ENCODE measurements around the gene NFATC1.
A peak's percentile ranks its signal among the peaks of the same experiment; 100 is the strongest.

NFATC1 gene

GRCh38 chr18:79525556-79526467, 130.1 kb downstream of the NFATC1 start:
- peak overlapping the region; percentile 19 for H3K4me3 ChIP-seq (ENCODE audit: low read length)
- H3K27ac ChIP-seq (ENCODE audit: low read depth, low read length) = no peak overlapping the region
- no peaks in the 10 kb centered on the region for H3K27me3 ChIP-seq (ENCODE audit: control insufficient read depth, insufficient read depth, low read length)
- no peak overlapping the region for H3K9ac ChIP-seq (ENCODE audit: low read length)
- H3K4me1 ChIP-seq (ENCODE audit: control insufficient read depth, insufficient read depth, low read length) = peaks cover 11% of the 10 kb centered on the region
- H3K36me3 ChIP-seq (ENCODE audit: control insufficient read depth, insufficient read depth, low read length) = no peaks in the 10 kb centered on the region

DNA sequence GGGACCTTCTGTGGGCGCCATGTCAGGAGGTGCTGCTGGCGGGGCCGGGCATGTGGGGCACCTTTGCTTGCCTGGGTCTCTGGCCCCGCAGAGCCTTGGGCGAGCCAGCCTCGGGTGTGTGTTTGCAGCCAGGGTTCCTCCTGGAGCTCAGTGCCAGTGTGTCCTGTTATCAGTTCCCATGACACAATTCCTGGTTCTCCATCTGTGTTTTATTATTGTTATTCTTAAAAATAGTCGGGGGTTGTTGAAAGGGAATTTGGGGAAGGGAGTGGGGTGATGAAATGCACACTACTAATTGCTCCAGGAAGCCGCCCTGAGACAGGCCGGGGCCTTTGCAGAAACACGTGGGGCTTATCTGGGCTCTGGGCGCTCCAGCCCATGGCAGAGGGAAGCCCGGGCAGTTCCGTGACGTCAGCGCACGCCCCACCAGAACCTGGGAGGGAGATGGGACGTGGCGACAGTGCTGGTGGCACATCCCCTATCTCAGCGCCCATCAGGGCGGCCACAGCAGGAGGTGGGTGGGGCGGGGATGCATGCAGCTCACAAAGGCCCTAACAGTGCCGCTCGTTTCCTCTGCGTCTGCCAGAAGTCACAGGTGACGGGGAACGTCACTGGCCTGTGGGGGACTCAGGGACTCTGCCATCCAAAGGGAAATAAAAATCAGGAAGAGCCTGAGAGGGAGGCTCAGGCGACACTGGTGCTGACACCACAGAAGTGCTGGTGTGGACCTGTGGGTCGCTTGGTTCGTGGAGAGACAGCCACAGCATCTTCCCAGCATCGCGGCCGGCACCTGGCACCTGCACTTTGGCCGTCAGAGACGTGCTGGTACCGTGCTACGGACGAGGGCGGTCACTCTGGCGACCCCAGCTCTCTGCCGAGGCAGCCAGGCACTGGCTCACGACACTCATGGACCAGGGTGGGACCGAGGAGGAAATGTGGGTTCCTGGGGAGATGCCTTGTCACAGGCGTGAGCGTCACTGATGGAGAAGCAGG, 131.0 kb downstream of the NFATC1 start:
- Histone ChIP-seq H3K27ac (ENCODE audit: low read depth, low read length) (no peak overlapping the region), H3K36me3 (ENCODE audit: control insufficient read depth, insufficient read depth, low read length) (no peaks in the 10 kb centered on the region), H3K4me3 (ENCODE audit: low read length) (no peak overlapping the region), H3K4me1 (ENCODE audit: control insufficient read depth, insufficient read depth, low read length) (peaks cover 11% of the 10 kb centered on the region), H3K9ac (ENCODE audit: low read length) (no peak overlapping the region), H3K27me3 (ENCODE audit: control insufficient read depth, insufficient read depth, low read length) (no peaks in the 10 kb centered on the region)

- Histone ChIP-seq H3K27me3 (ENCODE audit: control insufficient read depth, insufficient read depth, low read length) (peaks cover under 1% of the 10 kb centered on the region), H3K4me1 (ENCODE audit: control insufficient read depth, insufficient read depth, low read length) (peaks cover 11% of the 10 kb centered on the region), H3K27ac (ENCODE audit: low read depth, low read length) (no peak overlapping the region)
Measured at GRCh38 chr18:79527656-79528315, 132.1 kb downstream of the NFATC1 start.

DNA sequence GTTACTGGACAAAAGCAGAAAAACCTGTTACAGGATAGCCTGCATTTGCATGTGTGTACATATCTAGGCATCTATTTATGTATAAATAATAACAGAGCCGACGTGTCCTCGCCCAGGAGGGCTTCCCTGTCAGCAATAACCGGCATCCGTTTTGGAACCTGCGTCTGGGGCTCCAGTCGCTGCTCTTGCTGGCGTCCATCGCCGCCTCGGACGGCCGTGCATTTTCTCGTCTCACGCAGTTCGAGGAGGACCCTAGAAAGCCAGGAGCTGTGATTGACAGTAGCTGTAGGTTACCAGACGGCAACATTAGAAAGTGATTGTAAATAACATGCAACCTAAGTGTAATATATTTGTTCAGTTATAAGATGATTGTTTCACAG, 132.6 kb downstream of the NFATC1 start:
- no peak overlapping the region for H3K27ac ChIP-seq (ENCODE audit: low read depth, low read length)
- no peak overlapping the region for H3K9ac ChIP-seq (ENCODE audit: low read length)
- H3K4me3 ChIP-seq (ENCODE audit: low read length) = no peak overlapping the region
- H3K27me3 ChIP-seq (ENCODE audit: control insufficient read depth, insufficient read depth, low read length) = peaks cover 2% of the 10 kb centered on the region
- no peaks in the 10 kb centered on the region for H3K36me3 ChIP-seq (ENCODE audit: control insufficient read depth, insufficient read depth, low read length)
- peaks cover 11% of the 10 kb centered on the region for H3K4me1 ChIP-seq (ENCODE audit: control insufficient read depth, insufficient read depth, low read length)

More at GRCh38 chr18:79527656-79528315, 132.1 kb downstream of the NFATC1 start:
- no peak overlapping the region for H3K9ac ChIP-seq (ENCODE audit: low read length)
- H3K36me3 ChIP-seq (ENCODE audit: control insufficient read depth, insufficient read depth, low read length) = no peaks in the 10 kb centered on the region
- H3K4me3 ChIP-seq (ENCODE audit: low read length) = no peak overlapping the region

DNA sequence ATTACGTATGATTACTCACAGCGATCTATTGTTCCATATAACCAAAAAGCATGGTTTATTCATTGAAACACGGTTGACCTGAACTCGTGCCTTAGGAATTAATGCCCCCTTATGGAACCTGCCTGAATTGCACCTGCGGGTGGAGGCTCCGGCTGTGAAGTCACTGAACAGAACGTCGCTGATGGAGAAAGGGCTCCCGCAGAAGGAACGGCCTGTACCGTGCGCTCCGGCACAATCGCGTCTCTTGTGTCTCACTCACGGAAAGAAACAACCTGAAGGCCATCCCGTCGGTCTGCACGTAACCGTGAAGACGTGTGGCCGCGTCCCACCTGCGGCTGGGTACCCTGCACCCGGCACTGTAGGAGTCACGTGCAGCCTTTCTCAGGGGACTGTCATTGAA, 133.1 kb downstream of the NFATC1 start:
- Histone ChIP-seq H3K4me3 (ENCODE audit: low read length) (no peak overlapping the region), H3K36me3 (ENCODE audit: control insufficient read depth, insufficient read depth, low read length) (no peaks in the 10 kb centered on the region), H3K27ac (ENCODE audit: low read depth, low read length) (no peak overlapping the region), H3K27me3 (ENCODE audit: control insufficient read depth, insufficient read depth, low read length) (peaks cover 2% of the 10 kb centered on the region), H3K9ac (ENCODE audit: low read length) (no peak overlapping the region), H3K4me1 (ENCODE audit: control insufficient read depth, insufficient read depth, low read length) (peaks cover 11% of the 10 kb centered on the region)

DNA sequence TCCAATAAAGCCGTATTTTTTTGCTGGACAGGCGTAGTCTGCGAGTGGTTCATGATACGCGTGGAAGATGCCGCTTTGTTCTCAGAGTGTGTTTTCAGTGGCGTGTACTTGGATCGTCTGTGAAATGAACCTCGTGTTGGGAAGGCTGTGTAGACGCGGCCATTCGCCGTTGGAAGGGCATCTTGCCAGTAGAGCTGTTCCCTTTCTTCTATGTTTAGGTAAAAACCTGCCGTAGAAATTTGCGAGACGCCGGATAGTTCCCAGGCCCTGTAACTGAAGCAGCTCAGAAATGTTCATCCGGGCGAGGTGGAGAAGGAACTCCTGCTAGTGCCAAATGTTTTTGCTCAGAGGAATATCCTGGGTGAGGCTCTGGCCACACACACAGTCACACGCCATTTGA, 133.6 kb downstream of the NFATC1 start:
- no peak overlapping the region for H3K9ac ChIP-seq (ENCODE audit: low read length)
- H3K4me3 ChIP-seq (ENCODE audit: low read length) = no peak overlapping the region
- H3K36me3 ChIP-seq (ENCODE audit: control insufficient read depth, insufficient read depth, low read length) = no peaks in the 10 kb centered on the region
- H3K27me3 ChIP-seq (ENCODE audit: control insufficient read depth, insufficient read depth, low read length) = peaks cover 2% of the 10 kb centered on the region
- peaks cover 11% of the 10 kb centered on the region for H3K4me1 ChIP-seq (ENCODE audit: control insufficient read depth, insufficient read depth, low read length)
- no peak overlapping the region for H3K27ac ChIP-seq (ENCODE audit: low read depth, low read length)

DNA sequence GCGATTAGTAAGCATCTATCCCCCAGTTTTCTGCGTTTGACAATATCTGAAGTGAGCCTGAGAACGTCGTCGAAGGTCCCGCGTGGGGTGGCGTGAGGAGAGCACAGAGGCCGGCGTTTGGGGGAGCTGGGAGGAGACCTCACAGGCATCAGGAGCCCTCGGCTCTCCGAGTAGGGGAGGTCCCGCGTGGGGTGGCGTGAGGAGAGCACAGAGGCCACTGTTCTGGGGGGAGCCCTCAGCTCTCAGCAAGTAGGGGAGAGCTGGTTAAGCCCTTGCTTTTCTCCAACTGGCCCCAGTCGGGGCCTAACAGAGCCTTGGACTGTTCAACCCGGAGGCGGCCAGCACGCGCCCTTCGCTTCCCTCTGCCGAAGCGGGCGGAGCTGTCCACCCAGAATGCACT, 134.3 kb downstream of the NFATC1 start:
- Histone ChIP-seq H3K4me1 (ENCODE audit: control insufficient read depth, insufficient read depth, low read length) (peaks cover 11% of the 10 kb centered on the region), H3K27me3 (ENCODE audit: control insufficient read depth, insufficient read depth, low read length) (peaks cover 2% of the 10 kb centered on the region), H3K4me3 (ENCODE audit: low read length) (no peak overlapping the region), H3K27ac (ENCODE audit: low read depth, low read length) (no peak overlapping the region), H3K9ac (ENCODE audit: low read length) (no peak overlapping the region), H3K36me3 (ENCODE audit: control insufficient read depth, insufficient read depth, low read length) (no peaks in the 10 kb centered on the region)

DNA sequence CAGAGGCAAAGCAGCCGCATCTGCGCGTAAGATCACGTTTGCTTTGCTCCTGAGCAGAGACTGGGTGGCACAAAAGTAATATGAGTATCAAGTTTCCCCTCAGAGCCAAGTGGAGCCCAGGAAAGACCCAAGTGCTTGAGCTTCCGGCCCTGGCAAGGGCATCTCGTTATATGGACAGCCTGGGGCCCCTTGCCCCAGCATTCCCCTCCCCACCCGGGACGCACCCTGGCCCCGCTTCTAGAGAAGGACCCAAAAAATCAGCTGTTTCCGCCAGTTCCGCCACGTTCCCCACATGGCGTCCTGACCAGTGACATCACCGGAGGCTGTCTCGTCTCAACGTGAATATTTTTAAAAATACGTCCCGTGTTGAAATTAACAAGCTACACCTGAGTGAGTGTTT, 135.1 kb downstream of the NFATC1 start:
- H3K4me3 ChIP-seq (ENCODE audit: low read length) = no peak overlapping the region
- H3K9ac ChIP-seq (ENCODE audit: low read length) = no peak overlapping the region
- peaks cover 2% of the 10 kb centered on the region for H3K27me3 ChIP-seq (ENCODE audit: control insufficient read depth, insufficient read depth, low read length)
- no peaks in the 10 kb centered on the region for H3K36me3 ChIP-seq (ENCODE audit: control insufficient read depth, insufficient read depth, low read length)
- no peak overlapping the region for H3K27ac ChIP-seq (ENCODE audit: low read depth, low read length)
- peaks cover 7% of the 10 kb centered on the region for H3K4me1 ChIP-seq (ENCODE audit: control insufficient read depth, insufficient read depth, low read length)

DNA sequence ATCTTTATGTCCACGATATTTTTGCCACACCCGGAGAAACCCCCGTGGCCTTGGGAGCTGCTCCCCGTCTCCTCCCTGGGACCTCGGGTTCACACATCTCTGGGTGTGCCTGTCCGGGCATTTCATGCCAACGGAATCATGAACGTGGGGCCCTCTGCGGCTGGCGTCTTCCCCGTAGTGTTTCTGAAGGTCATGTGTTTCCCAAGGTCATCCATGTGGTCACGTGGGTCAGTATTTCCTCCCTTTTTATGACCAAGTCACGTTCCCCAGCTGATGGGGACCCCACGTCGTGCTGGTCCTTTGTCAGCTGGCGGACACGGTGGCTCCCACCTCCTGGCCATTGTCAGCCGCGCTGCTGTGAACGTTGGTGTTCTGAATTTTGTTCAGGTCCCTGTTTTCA, 135.7 kb downstream of the NFATC1 start:
- peaks cover 2% of the 10 kb centered on the region for H3K27me3 ChIP-seq (ENCODE audit: control insufficient read depth, insufficient read depth, low read length)
- no peaks in the 10 kb centered on the region for H3K36me3 ChIP-seq (ENCODE audit: control insufficient read depth, insufficient read depth, low read length)
- H3K9ac ChIP-seq (ENCODE audit: low read length) = no peak overlapping the region
- H3K27ac ChIP-seq (ENCODE audit: low read depth, low read length) = no peak overlapping the region
- H3K4me1 ChIP-seq (ENCODE audit: control insufficient read depth, insufficient read depth, low read length) = peaks cover 4% of the 10 kb centered on the region
- no peak overlapping the region for H3K4me3 ChIP-seq (ENCODE audit: low read length)

- H3K27ac ChIP-seq (ENCODE audit: low read depth, low read length) = no peak overlapping the region
- H3K4me1 ChIP-seq (ENCODE audit: control insufficient read depth, insufficient read depth, low read length) = peaks cover 3% of the 10 kb centered on the region
- H3K4me3 ChIP-seq (ENCODE audit: low read length) = no peak overlapping the region
- no peaks in the 10 kb centered on the region for H3K36me3 ChIP-seq (ENCODE audit: control insufficient read depth, insufficient read depth, low read length)
- H3K27me3 ChIP-seq (ENCODE audit: control insufficient read depth, insufficient read depth, low read length) = peaks cover 2% of the 10 kb centered on the region
- H3K9ac ChIP-seq (ENCODE audit: low read length) = no peak overlapping the region
Measured at GRCh38 chr18:79531926-79532312, 136.2 kb downstream of the NFATC1 start.

GRCh38 chr18:79532313-79533007, 136.7 kb downstream of the NFATC1 start:
- Histone ChIP-seq H3K4me1 (ENCODE audit: control insufficient read depth, insufficient read depth, low read length) (peaks cover 3% of the 10 kb centered on the region), H3K9ac (ENCODE audit: low read length) (no peak overlapping the region), H3K27ac (ENCODE audit: low read depth, low read length) (no peak overlapping the region), H3K4me3 (ENCODE audit: low read length) (no peak overlapping the region), H3K27me3 (ENCODE audit: control insufficient read depth, insufficient read depth, low read length) (peaks cover 2% of the 10 kb centered on the region), H3K36me3 (ENCODE audit: control insufficient read depth, insufficient read depth, low read length) (no peaks in the 10 kb centered on the region)

All from rectal smooth muscle tissue (tissue), 1 donor.